Epithelial cell of prostate (primary cell): ENCODE results near the gene ACTL10.
"Not testable (repeated sequence)": the region's sequence is repeated elsewhere in the genome, so short reads cannot be mapped to it uniquely, and the experiment has no call there.

Source experiments
- DNase-seq: peaks from one replicate; pipeline ENCODE4 v3.0.0-alpha.2; 2011; ENCODE audit warnings: low read depth, low spot score
- H3K27ac ChIP-seq: fragments of 450-650 bp; 2 replicates; pipeline ENCODE4 v1.5.1; 2017; ENCODE audit warnings: mild to moderate bottlenecking

Gene ACTL10

GRCh38 chr20:33666293-33667244 lies at the start of gene ACTL10:
Gene ACTL10, plus strand, starts transcription at chr20:33666943. Its CDS starts 555 bp downstream, at chr20:33667498.
- peak within 1 kb of the TSS; percentile 74 for H3K27ac ChIP-seq
- peak; percentile 61 for DNase-seq

- no peak overlapping the region for H3K27ac ChIP-seq
- DNase-seq: no peak
Observed at GRCh38 chr20:33621717-33622400, 44.9 kb upstream of the ACTL10 start.

- H3K27ac ChIP-seq: peak overlapping the region; percentile 5
- DNase-seq: no peak
Observed at GRCh38 chr20:33622705-33623365, 43.9 kb upstream of the ACTL10 start.

- H3K27ac ChIP-seq: no peak overlapping the region
- no peak for DNase-seq
Observed at GRCh38 chr20:33624399-33624798, 42.3 kb upstream of the ACTL10 start.

DNA sequence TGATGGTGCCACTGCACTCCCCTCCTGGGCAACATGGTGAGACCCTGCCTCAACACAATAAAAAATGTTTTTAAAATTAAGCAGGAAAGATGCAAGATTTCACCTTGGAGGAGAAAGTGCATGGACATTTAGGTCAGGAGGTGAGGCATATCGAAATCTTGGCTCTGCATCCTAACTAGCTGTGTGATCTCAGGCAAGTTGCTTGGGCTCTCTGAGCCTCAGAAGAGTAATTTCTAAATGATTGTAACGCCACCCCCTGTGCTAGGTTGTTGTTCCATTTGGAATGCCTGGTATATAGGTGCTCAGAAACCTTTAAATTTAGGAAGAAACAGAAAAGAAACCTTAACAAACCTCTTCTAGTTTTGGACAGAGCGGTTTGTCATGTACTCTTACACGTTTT lies 40.6 kb upstream of the ACTL10 start:
- H3K27ac ChIP-seq: no peak overlapping the region
- no peak for DNase-seq

DNA sequence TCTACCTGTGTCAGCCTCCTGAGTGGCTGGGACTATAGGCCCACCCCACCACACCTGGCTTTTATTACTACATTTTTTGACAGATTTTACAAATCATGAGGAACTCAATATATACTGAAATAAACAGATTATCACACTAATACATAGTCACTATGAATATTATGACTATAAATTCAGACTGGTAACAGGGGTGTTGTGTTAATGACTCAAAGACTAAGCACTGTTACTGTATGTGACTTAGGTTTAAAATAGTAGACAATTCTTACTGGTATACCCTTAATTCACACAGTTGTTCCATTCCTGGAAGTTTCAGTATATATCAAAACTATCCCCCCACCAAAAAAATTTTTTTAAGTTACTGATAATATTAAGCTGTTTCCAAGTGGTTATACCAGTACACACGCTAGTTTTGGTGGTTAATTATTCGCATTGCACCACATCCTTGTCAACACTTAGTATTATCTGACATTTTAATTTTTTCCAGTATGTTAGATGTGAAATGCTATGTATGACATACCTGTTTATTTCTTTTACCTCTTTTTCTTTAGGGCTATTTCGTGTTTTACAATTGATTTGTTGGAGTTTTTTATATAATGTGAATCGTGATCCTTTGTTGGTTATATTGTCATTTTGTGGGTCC lies 39.0 kb upstream of the ACTL10 start:
- DNase-seq: no peak
- no peak overlapping the region for H3K27ac ChIP-seq

DNA sequence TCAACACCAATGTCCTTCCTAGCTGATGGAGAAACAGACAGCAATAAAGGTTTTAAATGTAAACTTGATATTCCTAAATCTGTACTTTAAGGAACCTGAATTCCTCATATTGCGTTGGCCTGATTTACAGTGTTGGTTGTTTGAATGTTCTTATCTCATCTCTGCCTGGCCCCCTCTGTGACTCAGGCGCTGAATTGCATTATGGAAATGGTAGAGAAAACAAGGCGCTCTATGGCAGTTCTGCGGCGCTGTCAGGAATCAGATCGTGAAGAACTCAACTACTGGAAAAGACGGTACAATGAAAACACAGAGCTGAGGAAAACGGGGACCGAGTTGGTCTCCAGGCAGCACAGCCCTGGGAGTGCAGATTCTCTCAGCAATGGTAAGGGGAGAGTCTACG lies 37.2 kb upstream of the ACTL10 start:
- DNase-seq: no peak
- H3K27ac ChIP-seq: no peak overlapping the region

DNA sequence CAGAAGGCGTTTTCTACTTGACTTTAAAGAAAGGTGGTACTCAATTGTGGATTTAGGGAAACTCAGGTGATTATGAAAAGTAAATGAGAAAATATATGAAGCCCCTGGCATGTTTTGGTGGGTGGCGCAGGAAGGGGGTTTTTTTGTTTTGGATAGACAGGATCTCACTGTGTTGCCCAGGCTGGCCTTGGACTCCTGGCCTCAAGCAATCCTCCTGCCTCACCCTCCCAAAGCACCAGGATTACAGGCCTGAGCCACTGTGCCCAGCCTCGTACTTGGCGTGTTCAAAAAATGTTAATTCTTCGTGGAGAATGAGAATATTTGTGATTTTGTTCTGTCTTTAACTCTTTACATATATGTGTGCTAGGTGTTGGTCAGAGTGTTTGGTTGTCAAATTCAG lies 36.8 kb upstream of the ACTL10 start:
- no peak overlapping the region for H3K27ac ChIP-seq
- no peak for DNase-seq

GRCh38 chr20:33630507-33630906 lies 36.2 kb upstream of the ACTL10 start:
- DNase-seq: no peak
- H3K27ac ChIP-seq: no peak overlapping the region

DNA sequence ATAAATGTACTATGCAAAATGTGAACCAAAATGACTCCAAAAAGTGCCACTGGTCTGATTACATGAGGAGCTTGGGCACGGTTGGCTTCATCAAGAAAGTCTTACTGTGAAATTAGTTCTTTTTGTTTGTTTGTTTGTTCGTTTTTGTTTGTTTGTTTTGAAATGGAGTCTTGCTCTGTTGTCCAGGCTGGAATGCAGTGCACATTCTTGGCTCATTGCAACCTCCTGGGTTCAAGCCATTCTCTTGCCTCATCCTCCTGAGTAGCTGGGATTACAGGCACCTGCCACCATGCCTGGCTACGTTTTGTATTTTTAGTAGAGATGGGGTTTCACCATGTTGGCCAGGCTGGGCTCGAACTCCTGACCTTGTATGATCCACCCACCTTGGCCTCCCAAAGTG lies 34.8 kb upstream of the ACTL10 start:
- H3K27ac ChIP-seq, DNase-seq: not testable (repeated sequence)

GRCh38 chr20:33635341-33635740 lies 31.4 kb upstream of the ACTL10 start:
- DNase-seq: no peak
- no peak overlapping the region for H3K27ac ChIP-seq

GRCh38 chr20:33636776-33637175 lies 30.0 kb upstream of the ACTL10 start:
- no peak for DNase-seq

DNA sequence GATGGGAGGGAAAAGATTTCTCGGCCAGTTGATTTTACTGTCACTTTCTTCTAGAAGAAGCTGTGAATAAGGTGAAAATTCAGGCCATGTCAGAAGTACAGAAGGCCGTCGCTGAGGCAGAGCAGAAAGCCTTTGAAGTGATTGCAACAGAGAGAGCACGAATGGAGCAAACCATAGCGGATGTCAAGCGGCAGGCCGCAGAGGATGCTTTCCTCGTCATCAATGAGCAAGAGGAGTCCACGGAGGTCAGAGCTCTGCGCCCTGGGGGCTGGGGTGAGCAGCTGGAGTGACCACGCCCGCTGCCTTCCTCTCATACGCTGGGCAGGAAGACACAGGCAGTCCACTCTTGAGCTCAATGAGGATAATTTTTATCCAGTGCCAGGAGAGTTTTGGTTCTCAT lies 26.5 kb upstream of the ACTL10 start:
- H3K27ac ChIP-seq: no peak overlapping the region
- DNase-seq: no peak

More at GRCh38 chr20:33636776-33637175, 30.0 kb upstream of the ACTL10 start:
- no peak overlapping the region for H3K27ac ChIP-seq

DNA sequence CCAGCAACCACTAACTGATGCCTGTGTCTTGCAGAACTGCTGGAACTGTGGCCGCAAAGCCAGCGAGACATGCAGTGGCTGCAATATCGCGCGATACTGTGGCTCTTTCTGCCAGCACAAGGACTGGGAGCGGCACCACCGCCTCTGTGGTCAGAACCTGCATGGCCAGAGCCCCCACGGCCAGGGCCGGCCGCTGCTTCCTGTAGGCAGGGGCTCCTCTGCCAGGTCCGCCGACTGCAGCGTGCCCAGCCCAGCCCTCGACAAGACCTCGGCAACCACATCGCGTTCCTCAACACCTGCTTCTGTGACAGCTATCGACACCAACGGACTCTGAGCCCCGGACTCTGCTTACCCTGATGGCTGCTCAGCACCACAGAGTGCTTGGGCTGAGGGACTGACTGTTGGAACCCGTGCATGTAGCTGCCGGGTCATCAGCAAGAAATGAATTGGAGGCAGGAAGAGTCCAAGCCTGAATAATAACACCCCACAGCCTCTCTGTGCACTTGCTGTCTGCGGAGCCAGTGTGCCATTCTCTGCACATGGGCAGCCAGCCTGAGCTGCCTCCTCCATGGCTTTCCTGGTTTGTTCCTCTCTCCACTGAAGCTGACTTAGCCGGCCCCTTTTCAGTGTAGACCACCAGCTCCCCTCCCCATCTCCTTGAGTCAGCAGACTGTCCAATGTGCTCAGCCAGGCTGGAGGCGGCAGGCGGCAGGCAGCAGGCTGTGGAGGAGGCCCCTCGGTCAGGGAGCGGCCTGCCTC lies 22.3 kb upstream of the ACTL10 start:
- DNase-seq: no peak
- H3K27ac ChIP-seq: no peak overlapping the region

GRCh38 chr20:33645072-33645358 lies 21.7 kb upstream of the ACTL10 start:
- no peak overlapping the region for H3K27ac ChIP-seq
- DNase-seq: no peak

DNA sequence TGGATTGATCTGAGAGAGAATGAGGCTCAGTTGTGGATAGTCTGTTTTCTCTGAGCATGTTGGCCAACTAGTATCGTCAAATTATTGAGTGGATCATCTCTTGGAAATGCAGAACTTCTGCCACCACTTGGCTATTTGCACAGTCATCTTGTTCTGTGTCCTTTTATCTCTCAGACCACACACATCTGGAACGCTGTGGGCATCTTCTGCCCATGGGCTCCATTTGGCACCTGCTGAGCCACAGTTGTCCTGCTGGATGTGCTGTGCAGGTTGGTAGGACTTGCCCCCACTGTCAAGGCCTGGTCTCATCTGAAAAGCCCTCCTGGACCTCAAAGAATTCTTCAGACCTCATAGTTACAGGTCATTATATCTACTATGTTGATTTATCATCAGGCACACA lies 21.3 kb upstream of the ACTL10 start:
- DNase-seq: no peak

GRCh38 chr20:33646191-33646590 lies 20.6 kb upstream of the ACTL10 start:
- no peak overlapping the region for H3K27ac ChIP-seq
- no peak for DNase-seq

More for the DNA sequence above, 21.3 kb upstream of the ACTL10 start:
- no peak overlapping the region for H3K27ac ChIP-seq

GRCh38 chr20:33646959-33647602 lies 19.7 kb upstream of the ACTL10 start:
- not testable (repeated sequence) for DNase-seq
- H3K27ac ChIP-seq: peak overlapping the region; percentile 2
